NCI-H345 treated with DMSO at 0.1 percent for 48 hours (cell line): ENCODE measurements around the gene SMCHD1.
"Not testable (repeated sequence)": the region's sequence is repeated elsewhere in the genome, so short reads cannot be mapped to it uniquely, and the experiment has no call there.

Experiments
- DNase-seq: peaks from one replicate; lab custom pipeline; 2025; ENCODE audit not compliant: unreplicated experiment; lab: John Stamatoyannopoulos, UW

The SMCHD1 gene

GRCh38 chr18:2715990-2716389 is 60.5 kb downstream of the SMCHD1 start:
- DNase-seq: no peak

GRCh38 chr18:2716394-2717326 is 61.1 kb downstream of the SMCHD1 start:
- no peak for DNase-seq

- no peak for DNase-seq
Observed at GRCh38 chr18:2717407-2717806, 61.9 kb downstream of the SMCHD1 start.

GRCh38 chr18:2719040-2719439 is 63.5 kb downstream of the SMCHD1 start:
- DNase-seq: no peak

DNA sequence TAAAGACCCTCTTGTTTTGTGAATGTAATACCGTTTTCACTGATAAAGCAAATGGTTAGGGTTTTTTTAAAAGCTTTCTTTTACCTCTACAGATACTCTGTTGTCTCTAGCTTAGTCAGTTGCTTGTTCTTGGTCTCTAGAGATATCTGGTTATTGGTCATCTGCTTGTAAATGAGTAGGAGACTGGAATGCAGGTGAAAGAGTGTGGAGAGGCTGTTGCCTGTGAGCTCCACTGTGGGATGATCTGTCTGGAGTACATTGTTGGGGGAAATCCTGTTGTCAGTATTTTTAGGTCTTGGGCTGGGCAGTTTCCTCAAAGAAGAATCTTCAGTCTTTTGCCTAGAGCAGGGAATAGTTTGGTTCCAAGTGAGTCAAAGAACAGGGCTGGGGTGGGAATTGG is 67.7 kb downstream of the SMCHD1 start:
- DNase-seq: no peak

DNA sequence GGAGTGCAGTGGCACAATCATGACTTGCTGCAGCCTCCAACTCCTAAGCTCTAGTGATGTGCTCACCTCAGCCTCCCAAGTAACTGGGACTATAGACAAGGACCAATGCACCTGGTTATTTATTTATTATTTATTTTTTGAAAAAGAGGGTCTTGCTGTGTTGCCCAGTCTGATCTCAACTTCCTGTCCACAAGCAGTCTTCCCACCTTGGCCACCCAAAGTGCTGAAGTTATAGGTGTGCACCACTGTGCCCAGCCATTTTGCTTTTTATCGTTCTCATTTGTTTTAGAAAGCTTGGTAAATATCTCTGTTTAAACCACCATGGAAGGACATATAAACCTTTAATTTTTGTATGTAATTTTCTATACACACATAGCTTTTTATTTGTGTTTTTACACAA is 74.2 kb downstream of the SMCHD1 start:
- DNase-seq: no peak

DNA sequence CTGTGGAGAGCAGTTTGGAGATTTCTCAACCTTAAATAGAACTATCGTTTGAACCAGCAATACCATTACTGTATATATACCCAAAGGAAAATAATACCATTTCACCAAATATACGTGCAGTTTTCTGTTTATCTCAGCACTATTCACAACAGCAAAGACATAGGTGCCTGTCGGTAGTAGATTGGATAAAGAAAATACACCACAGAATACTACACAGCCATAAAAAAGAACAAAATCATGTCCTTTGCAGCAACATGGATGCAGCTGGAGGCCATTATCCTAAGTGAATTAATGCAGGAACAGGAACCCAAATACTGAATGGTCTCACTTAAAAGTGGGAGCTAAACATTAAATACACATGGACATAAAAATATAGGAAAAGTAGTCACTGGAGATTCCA is 81.3 kb downstream of the SMCHD1 start:
- DNase-seq: no peak

GRCh38 chr18:2740082-2740481 is 84.6 kb downstream of the SMCHD1 start:
- DNase-seq: not testable (repeated sequence)

DNA sequence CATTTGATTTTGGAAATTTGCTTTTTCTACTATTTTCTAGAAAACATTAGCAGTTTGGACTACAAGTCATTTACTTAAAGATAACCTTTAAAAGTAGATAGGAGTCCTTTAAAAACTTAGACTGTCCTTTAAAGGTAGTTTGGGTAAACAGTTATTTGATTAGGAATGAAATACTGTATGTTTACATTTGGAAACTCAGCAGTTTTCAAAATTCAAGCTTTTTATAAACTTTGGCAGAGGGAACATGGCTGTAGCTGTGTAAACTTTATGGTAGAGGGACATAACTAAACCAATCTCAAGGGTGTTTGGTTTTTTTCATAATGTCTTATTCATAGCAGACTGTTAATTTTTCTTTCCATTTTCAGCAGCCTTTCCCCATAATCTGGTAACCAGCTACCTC is 90.7 kb downstream of the SMCHD1 start:
- DNase-seq: no peak

GRCh38 chr18:2758309-2758708 is 102.8 kb downstream of the SMCHD1 start:
- no peak for DNase-seq

- DNase-seq: no peak
Observed at GRCh38 chr18:2774669-2775068, 119.1 kb downstream of the SMCHD1 start.

GRCh38 chr18:2776601-2777000 is 121.1 kb downstream of the SMCHD1 start:
- DNase-seq: no peak

DNA sequence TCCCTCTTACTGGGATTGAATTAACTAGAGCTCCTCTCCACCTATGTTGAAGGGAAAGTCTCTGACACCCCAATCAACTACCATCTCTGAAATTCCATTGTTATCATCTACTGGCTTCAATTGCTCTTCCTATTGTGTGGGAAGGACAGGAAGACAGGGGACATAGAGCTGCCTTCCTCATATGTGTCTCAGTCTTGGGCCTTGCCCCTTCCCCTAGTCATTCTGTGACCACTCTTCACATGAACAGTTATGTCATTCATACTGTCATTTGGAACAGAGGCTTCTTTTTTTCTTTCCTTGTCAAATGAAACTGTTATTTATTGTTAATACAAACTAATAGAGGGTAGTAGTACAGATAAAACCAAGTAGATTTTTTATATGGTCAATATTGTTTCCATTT is 121.7 kb downstream of the SMCHD1 start:
- no peak for DNase-seq

- no peak for DNase-seq
Observed at GRCh38 chr18:2780750-2781149, 125.2 kb downstream of the SMCHD1 start.

- no peak for DNase-seq
Observed at GRCh38 chr18:2787225-2787624, 131.7 kb downstream of the SMCHD1 start.

DNA sequence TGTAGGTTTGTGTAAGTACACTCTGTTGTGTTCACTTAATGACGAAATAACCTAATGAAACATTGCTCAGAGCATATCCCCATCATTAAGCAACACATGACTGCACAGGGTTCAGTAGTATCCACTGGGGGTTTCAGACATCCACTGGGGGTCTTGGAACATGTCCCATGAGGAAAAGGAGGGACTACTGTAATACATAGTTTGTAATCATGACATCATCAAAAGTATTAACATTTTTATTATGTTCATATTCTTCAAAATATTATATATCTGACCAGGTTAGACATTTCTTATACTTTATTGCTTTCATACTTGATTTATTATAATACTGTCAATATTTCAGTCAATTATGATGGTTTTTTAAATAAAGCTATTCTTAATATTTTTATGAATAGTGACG is 136.9 kb downstream of the SMCHD1 start:
- no peak for DNase-seq

DNA sequence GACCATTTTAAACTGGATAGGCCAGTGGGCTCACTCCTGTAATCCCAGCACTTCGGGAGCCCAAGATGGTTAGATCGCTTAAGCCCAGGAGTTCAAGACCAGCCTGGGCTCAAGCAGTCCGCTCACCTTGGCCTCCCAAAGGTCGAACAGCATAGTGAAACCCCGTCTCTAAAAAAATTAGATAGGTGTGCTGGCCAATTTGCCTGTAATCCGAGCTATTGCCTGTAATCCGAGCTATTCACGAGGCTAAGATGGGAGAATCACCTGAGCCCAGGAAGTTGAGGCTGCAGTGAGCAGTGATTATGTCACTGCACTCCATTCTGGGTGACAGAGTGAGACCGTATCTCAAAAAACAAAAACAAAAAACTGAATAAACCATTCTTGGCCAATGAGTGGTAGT is 138.6 kb downstream of the SMCHD1 start:
- no peak for DNase-seq

- DNase-seq: no peak
Observed at GRCh38 chr18:2797951-2798350, 142.4 kb downstream of the SMCHD1 start.

GRCh38 chr18:2799369-2799768 is 143.8 kb downstream of the SMCHD1 start:
- DNase-seq: no peak

GRCh38 chr18:2805970-2806943 is 150.7 kb downstream of the SMCHD1 start:
- DNase-seq: no peak

- not testable (repeated sequence) for DNase-seq
Observed at GRCh38 chr18:2808640-2809039, 153.1 kb downstream of the SMCHD1 start.
